KG1 (cell line): ENCODE data around the gene SHISAL1.

ENCODE experiments used
- DNase-seq: peaks from one replicate; lab custom pipeline; 2025; lab: John Stamatoyannopoulos, UW

The SHISAL1 gene

DNA sequence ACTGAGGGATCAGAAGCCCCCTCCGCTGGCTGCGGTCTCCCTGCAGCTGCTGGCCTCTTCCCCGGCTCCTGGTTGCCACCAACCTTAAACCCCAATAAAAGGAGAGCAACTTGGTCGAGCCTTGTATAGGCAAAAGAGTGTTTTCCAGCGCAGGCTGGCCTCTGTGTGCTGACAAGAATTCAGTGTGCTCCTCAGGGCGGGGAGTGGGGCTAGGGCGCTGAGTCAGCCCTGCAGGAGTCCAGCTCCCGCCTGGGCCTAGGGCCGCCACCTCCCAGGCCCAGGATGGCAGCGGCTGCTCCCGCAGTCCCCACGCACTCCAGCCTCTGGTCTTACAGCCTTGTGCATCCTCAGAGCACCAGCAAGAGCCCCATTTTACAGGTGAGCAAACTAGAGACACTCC, at the start of gene SHISAL1:
Gene SHISAL1, minus strand, starts transcription at position 186 of the 400 bp plus-strand sequence. CDS start 12,006 bp downstream, outside the sequence.
- no peak for DNase-seq

DNA sequence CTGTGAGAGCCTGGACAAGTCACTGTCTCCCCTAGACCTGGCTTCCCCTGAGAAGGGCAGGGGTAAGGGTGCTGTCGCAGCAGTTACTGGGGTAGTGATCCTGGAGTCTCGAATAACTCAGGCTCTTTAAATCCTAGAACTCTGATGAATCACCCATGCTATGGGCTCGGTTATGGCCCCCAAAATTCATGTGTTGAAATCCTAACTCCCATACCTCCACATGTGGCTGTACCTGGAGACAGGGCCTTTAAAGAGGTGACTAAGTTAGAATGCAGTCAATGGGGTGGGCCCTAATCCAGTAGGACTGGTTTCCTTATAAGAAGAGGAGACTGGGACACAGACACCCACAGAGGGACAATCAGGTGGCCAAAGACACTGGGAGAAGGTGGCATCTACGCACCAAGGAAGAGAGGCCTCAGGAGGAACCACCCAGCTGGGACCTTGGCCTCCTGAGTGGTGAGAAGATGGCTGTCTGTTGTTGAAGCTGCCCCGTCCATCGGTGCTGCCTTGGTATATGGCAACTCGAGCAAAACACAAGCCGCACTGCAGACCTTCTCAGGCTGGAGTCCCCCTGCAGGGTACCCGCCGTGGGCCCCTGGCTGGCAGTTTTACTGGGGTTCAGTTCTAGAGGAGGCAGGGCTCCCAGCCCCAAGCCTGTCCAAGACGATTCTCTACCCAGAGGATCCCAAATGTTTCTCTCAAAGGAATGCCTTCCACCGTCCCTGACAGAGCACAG, 48.8 kb upstream of the SHISAL1 start:
- no peak for DNase-seq

- no peak for DNase-seq
Observed at GRCh38 chr22:44360668-44361381, 48.1 kb upstream of the SHISAL1 start.

GRCh38 chr22:44360306-44360667, 47.5 kb upstream of the SHISAL1 start:
- DNase-seq = no peak

DNA sequence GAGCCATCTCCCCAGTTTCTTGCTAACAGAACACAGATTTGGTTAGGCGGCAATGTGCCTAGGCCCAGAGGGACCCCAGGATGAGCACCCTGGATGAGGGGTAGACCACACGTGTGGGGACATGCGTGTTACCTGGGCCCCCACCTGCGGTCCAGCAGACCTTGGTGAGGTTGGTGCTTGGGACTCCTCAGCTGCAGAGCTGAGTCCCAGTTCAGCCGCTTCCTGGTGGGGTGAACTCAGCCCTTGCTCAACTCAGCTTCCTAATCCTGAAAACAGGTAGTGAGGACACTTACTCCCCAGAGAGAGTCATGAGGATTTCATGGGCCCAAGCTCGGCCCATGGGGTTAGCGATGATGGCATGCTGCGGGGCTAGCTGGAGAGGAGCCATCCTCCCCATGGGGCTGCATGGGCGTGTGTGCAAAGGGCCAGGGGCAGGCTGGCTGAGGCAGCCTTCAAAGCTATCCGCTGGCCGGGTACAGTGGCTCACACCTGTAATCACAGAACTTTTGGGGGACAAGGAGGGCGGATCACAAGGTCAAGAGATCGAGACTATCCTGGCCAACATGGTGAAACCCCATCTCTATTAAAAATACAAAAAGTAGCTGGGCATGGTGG, 46.9 kb upstream of the SHISAL1 start:
- no peak for DNase-seq

- no peak for DNase-seq
Observed at GRCh38 chr22:44358709-44359440, 46.1 kb upstream of the SHISAL1 start.

GRCh38 chr22:44357966-44358465, 45.3 kb upstream of the SHISAL1 start:
- no peak for DNase-seq

DNA sequence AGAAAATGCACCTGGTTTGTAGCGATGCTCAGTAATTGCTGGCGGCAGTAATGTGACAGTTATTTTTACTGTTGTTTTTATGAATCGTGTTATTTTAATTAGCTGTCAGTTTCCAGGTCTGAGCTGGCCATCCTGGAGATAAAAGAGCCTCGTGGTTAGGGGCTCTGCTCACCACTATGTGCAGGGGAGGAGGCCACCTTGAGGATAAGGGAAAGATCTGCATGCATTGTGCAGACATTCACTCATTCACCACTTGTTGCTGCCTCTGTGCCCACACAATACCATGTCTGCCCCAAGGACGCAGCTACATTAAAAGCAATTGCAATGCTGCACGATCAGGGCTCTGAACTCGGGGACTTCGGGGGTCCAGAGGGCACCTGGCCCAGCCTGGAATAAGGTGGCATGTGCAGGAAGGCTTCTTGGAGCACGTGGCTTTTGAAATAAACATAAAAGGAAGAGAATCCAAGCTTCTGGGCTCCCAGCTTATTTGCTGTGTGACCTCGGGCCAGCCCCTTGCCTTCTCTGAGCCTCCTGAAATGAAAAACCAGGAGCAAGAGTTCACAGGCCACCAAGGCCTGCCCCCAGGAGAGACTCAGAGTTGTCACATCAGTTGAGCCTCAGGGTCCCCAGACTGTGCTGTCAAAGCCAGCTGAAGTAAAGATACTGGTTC, 44.7 kb upstream of the SHISAL1 start:
- no peak for DNase-seq

- DNase-seq = no peak
Observed at GRCh38 chr22:44355716-44356070, 42.9 kb upstream of the SHISAL1 start.

GRCh38 chr22:44354288-44354687, 41.5 kb upstream of the SHISAL1 start:
- no peak for DNase-seq

GRCh38 chr22:44353041-44353440, 40.3 kb upstream of the SHISAL1 start:
- no peak for DNase-seq

DNA sequence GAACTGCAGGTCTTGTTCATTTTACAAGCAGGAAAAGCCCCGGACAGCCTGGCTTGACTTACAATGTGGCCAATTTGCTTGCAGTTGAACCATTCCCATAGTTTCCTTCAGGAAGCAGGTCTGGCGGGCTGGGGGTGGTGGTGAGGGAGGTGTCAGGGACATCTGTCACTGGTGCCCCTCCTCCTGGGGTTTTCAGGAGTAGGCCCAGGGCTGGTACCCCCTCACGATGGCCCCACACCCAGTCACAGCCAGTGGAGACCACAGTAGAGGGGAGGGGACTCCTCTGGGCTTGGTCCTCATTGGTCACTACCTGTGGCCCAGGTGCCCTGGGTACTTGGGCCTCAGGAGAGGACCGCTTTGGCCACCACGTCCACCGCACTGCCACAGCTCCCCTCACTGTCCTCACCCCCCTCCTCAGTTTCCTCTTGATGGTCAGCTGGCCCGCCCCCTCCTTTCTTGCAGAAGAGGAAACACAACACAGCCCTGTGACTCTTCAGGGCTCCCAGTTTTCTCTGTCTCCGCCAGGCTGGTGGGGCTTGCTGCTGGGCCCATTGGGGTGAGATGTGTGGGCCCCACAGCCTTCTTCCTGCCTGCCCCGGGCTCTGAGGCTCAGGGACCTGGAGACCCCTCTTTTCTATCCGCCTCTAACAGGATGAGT, 39.8 kb upstream of the SHISAL1 start:
- no peak for DNase-seq

DNA sequence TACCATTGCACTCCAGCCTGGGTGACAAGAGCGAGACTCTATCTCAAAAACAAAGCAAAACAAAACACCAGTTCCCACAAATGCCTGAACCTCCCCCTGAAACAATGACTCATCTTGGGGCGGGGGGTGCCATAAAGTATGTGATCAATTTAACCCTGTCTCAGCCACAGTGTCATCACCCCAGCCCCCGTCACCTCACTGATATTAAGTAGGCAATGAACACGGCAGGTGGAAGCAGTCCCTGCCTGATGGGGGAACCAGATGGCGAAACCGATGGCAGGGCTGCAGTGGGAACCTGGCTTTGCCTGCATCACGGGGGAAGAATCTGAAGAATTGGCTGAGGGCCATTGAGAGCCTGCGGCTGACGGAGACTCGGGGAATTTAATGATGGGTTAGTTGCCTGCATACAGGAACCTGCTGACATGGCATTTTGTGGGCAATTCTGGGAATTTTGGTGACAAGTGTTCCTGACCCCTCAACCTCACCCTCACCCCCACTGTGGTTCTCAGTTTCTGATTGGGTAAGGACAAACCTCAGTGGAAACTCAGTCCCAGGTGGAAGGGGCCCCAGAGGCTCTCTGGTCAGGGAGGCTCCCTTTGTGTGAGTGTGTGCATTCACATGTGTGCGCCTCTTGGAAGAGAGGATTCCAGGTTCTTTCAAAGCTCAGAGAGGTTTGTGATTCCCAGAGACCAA, 39.1 kb upstream of the SHISAL1 start:
- no peak for DNase-seq

- no peak for DNase-seq
Observed at GRCh38 chr22:44351037-44351436, 38.3 kb upstream of the SHISAL1 start.

GRCh38 chr22:44349594-44349993, 36.8 kb upstream of the SHISAL1 start:
- DNase-seq = no peak

- DNase-seq = no peak
Observed at GRCh38 chr22:44348971-44349560, 36.3 kb upstream of the SHISAL1 start.

GRCh38 chr22:44347549-44347948, 34.8 kb upstream of the SHISAL1 start:
- no peak for DNase-seq

DNA sequence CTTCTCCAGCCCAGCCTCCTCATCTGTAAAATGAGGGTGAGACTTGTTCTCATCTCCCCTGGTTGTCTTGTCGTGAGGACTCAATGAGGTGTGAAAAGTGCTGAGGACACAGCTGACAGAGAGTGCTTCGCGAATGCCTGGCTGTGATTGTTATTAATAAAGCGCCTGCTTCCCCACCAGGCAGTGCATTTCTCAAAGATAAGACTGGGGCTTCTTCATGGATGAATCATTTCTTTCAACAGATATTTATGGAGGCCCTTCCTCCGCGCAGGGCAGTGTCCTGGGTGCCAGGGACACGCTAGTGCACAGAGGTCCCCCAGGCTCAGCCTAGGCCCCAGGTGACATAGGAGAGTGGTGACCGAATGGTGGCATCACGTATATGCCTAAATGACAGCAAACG, 34.3 kb upstream of the SHISAL1 start:
- no peak for DNase-seq

GRCh38 chr22:44345872-44346271, 33.1 kb upstream of the SHISAL1 start:
- no peak for DNase-seq

DNA sequence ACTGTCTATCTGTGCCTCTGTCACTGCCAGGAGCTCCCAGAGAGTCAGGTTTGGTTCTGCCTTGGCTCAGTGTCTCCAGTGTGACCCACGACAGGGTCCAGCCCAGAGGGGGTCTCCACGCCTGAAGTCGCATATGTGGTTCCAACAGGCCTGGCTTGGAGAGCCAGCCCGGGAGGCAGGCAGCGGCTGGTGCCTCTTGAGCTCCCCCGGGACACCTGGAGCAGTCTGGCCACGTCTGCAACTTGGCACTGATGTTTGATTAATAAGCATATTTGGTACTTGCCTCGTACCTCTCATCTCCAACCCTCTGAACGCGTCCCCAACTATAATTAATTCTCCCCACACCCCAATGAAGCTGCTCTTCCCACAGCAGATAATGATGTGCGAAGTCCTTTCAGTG, 31.7 kb upstream of the SHISAL1 start:
- no peak for DNase-seq
